Keratinocyte (primary cell): ENCODE results near the gene POGZ. TPM values are rescaled to one million over a fixed set of nuclear protein-coding genes. Genes with fewer than 3 reads are reported as not detected.

Experiments
- DNase-seq: peaks from one replicate; pipeline ENCODE4 v3.0.0-alpha.2; 2011; ENCODE audit warnings: low read depth, missing footprints, low spot score
- FAIRE-seq: peaks from 2 replicates; lab custom pipeline; 2011; peaks lifted over from hg19 to GRCh38; lab: Jason Lieb, UNC
- H2AFZ ChIP-seq: 2 replicates; pipeline ENCODE4 v1.6.0; 2012; ENCODE audit warnings: low read length, control low read depth, inconsistent platforms; ENCODE audit not compliant: control insufficient read depth
- H3K27ac ChIP-seq: 2 replicates; pipeline ENCODE4 v1.5.1; 2011; ENCODE audit warnings: low read length; ENCODE audit not compliant: control insufficient read depth, insufficient read depth
- H3K27me3 ChIP-seq: 3 replicates; pipeline ENCODE4 v1.6.0; 2011; ENCODE audit warnings: low read length; ENCODE audit not compliant: control insufficient read depth, insufficient read depth; ENCODE audit errors: extremely low read depth
- H3K36me3 ChIP-seq, 2 experiments: 2 replicates in 1 of 2; 3 replicates in 1 of 2; pipeline ENCODE4 v1.5.1; 2011; ENCODE audit warnings: low read length in 2 of 2, mild to moderate bottlenecking in 1 of 2; ENCODE audit not compliant: control insufficient read depth in 2 of 2, insufficient read depth in 2 of 2; ENCODE audit errors: extremely low read depth in 1 of 2
- H3K4me1 ChIP-seq: 3 replicates; pipeline ENCODE4 v1.5.1; 2011; ENCODE audit warnings: low read length; ENCODE audit not compliant: control insufficient read depth, insufficient read depth; ENCODE audit errors: extremely low read depth
- H3K4me2 ChIP-seq: 3 replicates; pipeline ENCODE4 v1.6.0; 2011; ENCODE audit warnings: low read depth, low read length; ENCODE audit not compliant: control insufficient read depth, insufficient read depth; ENCODE audit errors: extremely low read depth
- H3K4me3 ChIP-seq, 3 experiments: fragments of 200-600 bp in 1 of 3; sonication (generic) in 1 of 3; 2 replicates in 2 of 3; 3 replicates in 1 of 3; pipeline ENCODE4 v1.5.1; 2011 to 2016; ENCODE audit warnings: low read length in 3 of 3, mild to moderate bottlenecking in 3 of 3, control low read depth in 2 of 3, inconsistent platforms in 1 of 3, low read depth in 1 of 3, mixed read lengths in 1 of 3, mixed run types in 1 of 3, moderate library complexity in 1 of 3; ENCODE audit not compliant: control insufficient read depth in 2 of 3, insufficient read depth in 2 of 3; ENCODE audit errors: extremely low read depth in 1 of 3
- H3K79me2 ChIP-seq: 2 replicates; pipeline ENCODE4 v1.6.0; 2012; ENCODE audit warnings: low read length; ENCODE audit not compliant: control insufficient read depth, insufficient read depth
- H3K9ac ChIP-seq: 3 replicates; pipeline ENCODE4 v1.6.0; 2011; ENCODE audit warnings: low read length; ENCODE audit not compliant: control insufficient read depth, insufficient read depth; ENCODE audit errors: extremely low read depth
- H3K9me1 ChIP-seq: 3 replicates; pipeline ENCODE4 v1.6.0; 2011; ENCODE audit warnings: low read length; ENCODE audit not compliant: control insufficient read depth, insufficient read depth; ENCODE audit errors: extremely low read depth
- H3K9me3 ChIP-seq: 2 replicates; pipeline ENCODE4 v1.5.1; 2012; ENCODE audit warnings: low read depth, low read length; ENCODE audit not compliant: control insufficient read depth
- H4K20me1 ChIP-seq: 3 replicates; pipeline ENCODE4 v1.6.0; 2011; ENCODE audit warnings: low read length; ENCODE audit not compliant: control insufficient read depth, insufficient read depth; ENCODE audit errors: extremely low read depth
- EZH2 ChIP-seq: IDR thresholded peaks from one replicate; pipeline ENCODE4 v1.6.1; 2012; ENCODE audit warnings: inconsistent platforms, mild to moderate bottlenecking, low read length, moderate library complexity
- dilution Hi-C: fragments of 300-500 bp; cut with MboI; formaldehyde crosslinking; loops from one replicate; pipeline ENCODE4 v1.7.0; 2020; ENCODE audit warnings: low sequenced_read_pairs; ENCODE audit not compliant: extremely low pct_ligation_motif_present
- polyA plus RNA-seq, 5 experiments: library from polyadenylated mRNA; depleted of rRNA in 3 of 5; stranded (reverse) in 3 of 5; stranded (forward) in 1 of 5; unstranded in 1 of 5; fragments of >200 nt; gene quantifications; 1 replicate in 1 of 5; 2 replicates in 3 of 5; 3 replicates in 1 of 5; pipeline versions ENCODE4 v1.2.1 to v1.2.3, GENCODE V29; 2011 to 2012; ENCODE audit warnings: missing spikeins in 2 of 5, low read depth in 1 of 5, low replicate concordance in 1 of 5
- TF ChIP-seq, protein P1 (sequence below), 3 experiments: IDR thresholded peaks in 1 of 3; conservative IDR thresholded peaks in 1 of 3; optimal IDR thresholded peaks in 1 of 3; 2 replicates in 2 of 3; 3 replicates in 1 of 3; pipeline versions ENCODE3 to v1.5.1; 2011; ENCODE audit warnings: low read length in 3 of 3, mild to moderate bottlenecking in 3 of 3, moderate library complexity in 2 of 3, control low read depth in 1 of 3, inconsistent platforms in 1 of 3; ENCODE audit not compliant: insufficient read depth in 2 of 3; ENCODE audit errors: extremely low read depth in 1 of 3

Gene POGZ
- polyA plus RNA-seq, 1 donor (not counting 4 experiments of a cell fraction or from before 2014, with no cell fraction given): 29.9 TPM

DNA sequence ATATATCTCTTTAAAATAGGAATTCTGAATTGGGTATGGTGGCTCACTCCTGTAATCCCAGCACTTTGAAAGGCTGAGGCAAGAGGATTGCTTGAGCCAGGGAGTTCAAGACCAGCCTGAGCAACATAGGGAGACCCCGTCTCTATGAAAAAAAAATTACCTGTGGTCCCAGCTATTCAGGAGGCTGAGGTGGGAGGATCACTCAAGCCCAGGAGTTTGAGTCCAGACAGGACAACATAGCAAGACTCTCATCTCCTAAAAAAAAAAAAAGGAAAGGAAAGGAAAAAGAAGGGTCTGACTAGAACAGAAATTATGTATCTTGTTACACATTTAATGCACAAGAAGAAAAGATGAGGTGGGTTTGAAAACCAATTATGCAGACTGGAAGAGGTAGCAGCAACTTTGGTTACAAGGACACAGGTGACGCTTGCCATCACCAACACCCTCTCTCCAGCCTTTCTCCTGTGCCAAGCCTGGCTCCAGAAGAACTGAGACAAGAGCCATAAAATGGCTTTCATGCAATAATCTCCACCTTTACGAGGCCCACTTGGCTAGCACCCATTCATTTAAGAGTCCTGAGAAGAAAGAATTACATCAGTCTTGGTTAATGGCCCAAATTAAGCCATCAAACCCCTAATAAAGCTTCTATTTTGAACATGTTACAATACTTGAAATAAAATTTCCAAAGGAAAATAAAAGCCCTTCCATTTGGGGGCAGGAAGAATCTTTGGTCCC, 82.0 kb downstream of the POGZ start:
- H3K27me3 ChIP-seq: no peaks in the 10 kb centered on the region
- no peak overlapping the region for H3K4me2 ChIP-seq
- no peak for DNase-seq
- no peak overlapping the region for H3K4me3 ChIP-seq
- H3K9me1 ChIP-seq: no peaks in the 10 kb centered on the region
- no peak overlapping the region for H2AFZ ChIP-seq
- H3K79me2 ChIP-seq: no peaks in the 10 kb centered on the region
- H3K4me1 ChIP-seq: peaks cover 1% of the 10 kb centered on the region
- H3K9ac ChIP-seq: no peak overlapping the region
- H3K27ac ChIP-seq: no peak overlapping the region
- H3K9me3 ChIP-seq: no peaks in the 10 kb centered on the region
- no peaks in the 10 kb centered on the region for H3K36me3 ChIP-seq
- no peak for FAIRE-seq
- no peaks in the 10 kb centered on the region for H4K20me1 ChIP-seq
- dilution Hi-C loops: no loop called here
- TF ChIP-seq, protein P1, sequence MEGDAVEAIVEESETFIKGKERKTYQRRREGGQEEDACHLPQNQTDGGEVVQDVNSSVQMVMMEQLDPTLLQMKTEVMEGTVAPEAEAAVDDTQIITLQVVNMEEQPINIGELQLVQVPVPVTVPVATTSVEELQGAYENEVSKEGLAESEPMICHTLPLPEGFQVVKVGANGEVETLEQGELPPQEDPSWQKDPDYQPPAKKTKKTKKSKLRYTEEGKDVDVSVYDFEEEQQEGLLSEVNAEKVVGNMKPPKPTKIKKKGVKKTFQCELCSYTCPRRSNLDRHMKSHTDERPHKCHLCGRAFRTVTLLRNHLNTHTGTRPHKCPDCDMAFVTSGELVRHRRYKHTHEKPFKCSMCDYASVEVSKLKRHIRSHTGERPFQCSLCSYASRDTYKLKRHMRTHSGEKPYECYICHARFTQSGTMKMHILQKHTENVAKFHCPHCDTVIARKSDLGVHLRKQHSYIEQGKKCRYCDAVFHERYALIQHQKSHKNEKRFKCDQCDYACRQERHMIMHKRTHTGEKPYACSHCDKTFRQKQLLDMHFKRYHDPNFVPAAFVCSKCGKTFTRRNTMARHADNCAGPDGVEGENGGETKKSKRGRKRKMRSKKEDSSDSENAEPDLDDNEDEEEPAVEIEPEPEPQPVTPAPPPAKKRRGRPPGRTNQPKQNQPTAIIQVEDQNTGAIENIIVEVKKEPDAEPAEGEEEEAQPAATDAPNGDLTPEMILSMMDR (optimal IDR thresholded peaks at IDR 0.05 in 1 of 3, IDR thresholded peaks at IDR 0.05 in 1 of 3, conservative IDR thresholded peaks at IDR 0.05 in 1 of 3; ENCODE audit: extremely low read depth in 1 of 3, insufficient read depth in 2 of 3, low read length in 3 of 3): no peak
- no peak for TF ChIP-seq EZH2

GRCh38 chr1:151373196-151373595, 86.1 kb downstream of the POGZ start:
- Histone ChIP-seq H3K79me2 (no peaks in the 10 kb centered on the region), H3K9ac (no peak overlapping the region), H3K36me3 (no peaks in the 10 kb centered on the region), H3K9me1 (no peaks in the 10 kb centered on the region), H3K27ac (no peak overlapping the region), H3K9me3 (no peaks in the 10 kb centered on the region), H4K20me1 (no peaks in the 10 kb centered on the region), H3K27me3 (no peaks in the 10 kb centered on the region), H2AFZ (no peak overlapping the region), H3K4me1 (peaks cover 4% of the 10 kb centered on the region), H3K4me3 (no peak overlapping the region), H3K4me2 (no peak overlapping the region)
- dilution Hi-C loops: no loop called here
- no peak for FAIRE-seq
- no peak for DNase-seq
- TF ChIP-seq, protein P1 (optimal IDR thresholded peaks at IDR 0.05 in 1 of 3, IDR thresholded peaks at IDR 0.05 in 1 of 3, conservative IDR thresholded peaks at IDR 0.05 in 1 of 3; ENCODE audit: extremely low read depth in 1 of 3, insufficient read depth in 2 of 3, low read length in 3 of 3): no peak
- TF ChIP-seq EZH2: no peak
